Right kidney (tissue), 1 donor: ENCODE results near the gene MRRF.
"Not testable (repeated sequence)": the region's sequence is repeated elsewhere in the genome, so short reads cannot be mapped to it uniquely, and the experiment has no call there.

Experiments
- DNase-seq: peaks from one replicate; pipeline ENCODE4 v3.0.0-alpha.2; 2016

MRRF gene

DNA sequence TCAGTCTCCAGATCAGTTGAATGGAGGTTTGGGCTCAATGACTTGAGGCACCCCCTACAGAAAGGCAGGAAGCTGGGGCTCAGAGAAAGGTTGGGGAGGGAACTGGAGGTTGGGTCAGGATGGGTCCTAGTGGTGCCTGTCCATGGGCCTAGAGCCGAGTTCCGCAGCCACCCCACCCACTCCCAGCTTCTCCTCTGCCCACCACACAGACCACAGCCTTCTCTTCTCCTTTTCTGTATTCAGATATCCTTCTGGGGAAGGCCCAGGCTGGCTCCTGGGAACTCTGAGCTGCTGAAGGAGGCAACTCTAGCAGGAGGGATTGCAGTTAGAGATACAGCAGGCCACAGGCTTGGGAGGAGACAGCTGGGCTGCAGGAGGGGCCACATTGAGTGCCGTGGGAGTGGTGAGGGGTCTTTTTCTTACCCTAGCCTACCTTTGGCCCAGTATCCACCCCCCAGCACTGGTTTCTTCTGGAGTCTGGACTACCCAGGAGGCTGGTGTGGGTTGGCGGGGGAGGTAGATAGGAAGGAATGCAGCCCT lies 90.7 kb downstream of the MRRF start:
- DNase-seq = no peak

DNA sequence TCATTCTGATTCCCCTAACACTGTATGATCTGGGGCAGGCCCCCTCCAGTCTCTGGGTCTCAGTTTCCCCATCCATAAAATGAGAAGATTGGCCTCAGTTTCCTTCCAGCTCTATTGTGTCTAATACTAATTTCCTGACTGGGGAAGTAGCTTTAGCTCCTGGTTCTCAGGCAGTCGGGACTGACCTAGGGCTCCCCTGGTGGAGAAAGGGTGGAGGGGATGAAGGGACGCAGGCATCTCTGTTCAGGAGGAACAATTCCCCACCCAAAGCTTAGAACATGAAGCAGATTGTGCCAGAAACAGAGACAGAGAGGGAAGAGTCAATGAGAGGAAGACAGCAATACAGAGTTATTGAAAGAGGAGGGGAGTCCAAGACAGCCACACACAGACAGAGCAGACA lies 91.9 kb downstream of the MRRF start:
- DNase-seq = no peak

DNA sequence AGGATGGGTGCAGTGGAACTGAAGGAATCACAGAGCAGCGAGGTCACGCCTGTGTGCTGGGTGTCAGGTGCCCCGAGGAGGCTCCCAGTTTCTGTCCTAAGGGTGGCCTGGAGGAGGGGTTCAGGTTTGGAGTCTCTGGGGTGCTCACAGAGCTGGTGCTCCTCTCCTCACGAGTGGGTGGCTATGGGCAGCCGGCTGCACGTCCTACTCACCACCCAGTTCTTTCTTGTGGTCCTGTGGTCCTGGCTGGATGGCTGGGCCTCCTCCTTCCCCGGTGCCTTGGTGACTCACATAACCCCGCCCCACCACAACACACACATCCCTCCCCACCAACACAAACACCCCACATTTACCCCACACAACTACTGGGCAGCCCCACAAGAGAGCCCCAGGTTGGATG lies 96.2 kb downstream of the MRRF start:
- DNase-seq = no peak

DNA sequence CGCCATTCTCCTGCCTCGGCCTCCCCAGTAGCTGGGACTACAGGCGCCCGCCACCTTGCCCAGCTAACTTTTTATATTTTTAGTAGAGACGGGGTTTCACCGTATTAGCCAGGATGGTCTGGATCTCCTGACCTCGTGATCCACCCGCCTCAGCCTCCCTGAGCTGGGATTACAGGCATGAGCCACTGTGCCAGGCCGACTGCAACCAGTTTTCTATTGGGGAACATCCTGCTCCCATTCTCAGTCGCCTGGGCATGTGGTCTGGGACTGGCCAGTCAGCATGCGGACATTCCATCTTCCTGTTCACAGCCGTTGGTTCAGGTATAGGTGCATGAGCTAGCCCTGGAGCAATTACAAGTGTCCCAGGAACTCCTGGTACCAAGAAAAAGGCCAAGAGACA lies 98.4 kb downstream of the MRRF start:
- not testable (repeated sequence) for DNase-seq

DNA sequence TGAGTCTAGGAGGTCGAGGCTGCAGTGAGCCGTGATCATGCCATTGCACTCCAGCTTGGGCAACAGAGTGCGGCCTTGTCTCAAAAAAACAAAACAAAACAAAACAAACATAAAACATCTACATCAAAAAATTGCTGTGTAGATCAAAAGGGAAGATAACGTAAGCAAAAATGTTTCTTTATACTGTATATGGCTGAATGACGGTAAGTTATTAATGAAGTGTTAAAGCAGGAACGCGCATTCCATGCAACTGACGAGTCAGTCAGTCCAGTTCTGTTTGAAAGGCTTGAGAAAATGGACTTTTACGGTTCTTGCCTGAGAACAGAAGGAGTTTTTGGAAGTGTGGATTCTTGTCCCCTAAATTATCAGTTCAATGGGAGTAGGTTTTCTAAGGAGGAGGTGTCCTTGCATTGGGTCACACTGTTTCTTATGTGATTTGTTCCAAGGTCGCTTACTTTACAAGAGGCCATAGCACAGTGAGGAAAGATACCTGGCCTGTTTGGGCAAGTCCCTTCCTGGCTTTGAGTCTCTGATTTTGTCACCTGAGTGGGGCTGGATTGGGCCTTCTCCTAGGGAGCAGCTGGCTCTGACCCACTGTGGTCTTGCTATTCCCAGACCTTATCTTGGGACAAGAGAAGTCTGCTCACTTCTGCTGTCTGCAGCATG lies 99.6 kb downstream of the MRRF start:
- no peak for DNase-seq

DNA sequence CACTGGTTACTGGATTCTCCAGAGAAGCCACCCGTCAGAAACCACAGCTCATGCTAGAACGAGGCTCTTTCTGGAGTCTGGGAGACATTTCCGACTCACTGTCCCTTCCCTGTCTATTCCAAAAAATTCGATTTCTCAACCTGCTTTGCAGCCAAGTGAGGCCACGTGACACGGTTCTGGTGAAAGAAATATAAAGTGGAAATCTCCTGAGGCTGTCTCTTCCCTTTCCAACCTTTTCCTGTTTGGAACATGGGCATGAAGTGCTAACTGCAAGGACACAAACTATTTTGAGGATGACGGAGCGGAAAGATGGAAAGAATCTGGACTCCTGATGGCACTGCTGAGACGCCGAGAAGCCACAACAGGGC lies 100.1 kb downstream of the MRRF start:
- DNase-seq = no peak

DNA sequence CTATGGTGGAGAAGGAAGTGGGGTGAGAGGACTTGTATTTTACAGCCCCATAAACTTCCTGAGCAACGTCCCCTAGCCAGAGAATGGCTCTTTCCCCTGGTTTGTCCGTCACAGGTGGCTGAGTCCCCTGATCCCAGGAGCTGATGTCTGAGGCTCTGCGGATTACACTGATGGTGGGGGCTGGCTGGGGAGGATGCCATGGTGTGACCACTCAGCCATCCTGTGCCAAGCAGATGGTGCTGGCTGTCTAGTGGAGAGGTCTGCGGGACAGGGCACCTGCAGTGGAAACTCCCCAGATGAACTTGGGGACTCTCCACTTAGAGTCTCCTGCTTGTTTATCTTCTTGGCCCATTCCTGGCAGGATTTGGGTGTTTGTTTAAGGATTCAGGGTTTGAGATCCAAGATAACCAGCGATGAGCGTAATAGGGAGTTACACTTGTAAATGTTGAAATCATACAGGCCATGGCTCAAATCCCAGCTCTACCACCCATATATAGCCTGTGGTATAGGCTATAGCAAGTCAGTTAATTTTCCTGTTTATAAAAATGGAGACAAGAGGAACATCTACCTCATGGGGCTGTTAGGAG lies 101.5 kb downstream of the MRRF start:
- no peak for DNase-seq

DNA sequence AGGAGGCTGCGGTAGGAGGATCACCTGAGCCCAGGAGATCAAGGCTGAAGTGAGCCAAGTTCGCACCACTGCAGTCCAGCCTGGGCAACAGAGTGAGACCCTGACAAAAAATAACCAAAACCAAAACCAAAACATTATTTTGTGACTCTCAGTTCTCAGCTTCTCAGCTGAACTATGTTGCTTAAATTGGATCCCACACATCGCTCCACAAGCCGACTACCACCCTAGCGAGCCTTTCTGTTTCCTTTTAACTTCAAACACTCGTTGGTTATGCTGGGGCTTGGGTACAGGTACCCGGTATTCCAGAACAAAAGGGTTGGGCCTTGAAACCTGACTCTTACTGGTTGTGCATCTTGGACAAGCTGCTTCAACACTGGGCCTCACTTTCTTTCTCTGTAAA lies 102.4 kb downstream of the MRRF start:
- no peak for DNase-seq

DNA sequence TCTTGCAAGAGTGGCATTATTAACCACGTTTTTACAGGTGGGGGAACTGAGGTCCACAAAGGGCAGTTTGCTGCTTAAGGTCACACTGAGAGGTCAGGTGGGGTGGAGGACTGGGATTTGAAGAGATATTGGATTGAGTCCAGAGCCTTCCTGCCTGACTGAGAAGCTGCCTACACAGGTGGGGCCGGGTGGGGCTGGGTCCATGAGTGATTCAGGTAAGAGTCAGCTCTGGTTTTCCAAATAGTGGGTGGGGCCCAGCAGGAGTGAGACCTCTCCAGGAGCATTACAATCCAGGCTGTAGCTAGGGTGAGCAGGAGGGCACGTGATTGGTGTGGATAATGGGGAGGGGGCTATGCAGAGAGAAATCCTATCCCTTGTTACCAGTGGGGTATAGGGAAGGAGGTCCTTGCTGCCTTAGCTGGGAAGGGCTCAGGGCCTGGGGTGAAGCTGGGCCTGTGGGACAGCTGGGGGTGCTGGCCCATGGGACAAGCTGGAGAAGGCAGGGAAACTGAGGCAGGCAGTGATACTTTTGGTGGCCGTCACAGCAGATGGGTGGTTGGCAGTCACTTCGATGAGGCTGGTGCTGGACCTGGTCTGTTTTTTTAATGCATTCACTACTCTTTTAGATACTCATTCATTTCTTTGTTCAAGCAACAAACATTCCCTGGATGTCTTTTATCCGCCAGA lies 103.2 kb downstream of the MRRF start:
- DNase-seq = no peak

DNA sequence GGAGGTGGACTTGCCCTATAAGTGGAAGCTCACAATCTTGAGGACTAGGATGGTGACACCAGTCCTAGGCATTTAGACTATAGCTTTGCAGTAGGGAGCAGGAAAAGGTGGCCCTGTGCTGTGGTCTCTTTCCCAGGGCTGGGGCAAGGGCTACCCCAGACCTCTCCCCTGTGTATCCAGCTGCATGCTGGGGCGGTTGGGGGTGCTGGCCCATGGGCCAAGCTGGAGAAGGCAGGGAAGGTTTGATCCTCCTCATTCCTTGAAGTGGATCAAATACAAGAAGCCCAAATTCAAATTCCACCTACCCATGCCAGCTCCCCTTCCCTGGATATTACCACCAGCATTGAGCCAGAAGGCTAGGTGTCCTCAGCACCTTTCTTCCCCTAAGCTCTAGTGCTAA lies 104.0 kb downstream of the MRRF start:
- no peak for DNase-seq

DNA sequence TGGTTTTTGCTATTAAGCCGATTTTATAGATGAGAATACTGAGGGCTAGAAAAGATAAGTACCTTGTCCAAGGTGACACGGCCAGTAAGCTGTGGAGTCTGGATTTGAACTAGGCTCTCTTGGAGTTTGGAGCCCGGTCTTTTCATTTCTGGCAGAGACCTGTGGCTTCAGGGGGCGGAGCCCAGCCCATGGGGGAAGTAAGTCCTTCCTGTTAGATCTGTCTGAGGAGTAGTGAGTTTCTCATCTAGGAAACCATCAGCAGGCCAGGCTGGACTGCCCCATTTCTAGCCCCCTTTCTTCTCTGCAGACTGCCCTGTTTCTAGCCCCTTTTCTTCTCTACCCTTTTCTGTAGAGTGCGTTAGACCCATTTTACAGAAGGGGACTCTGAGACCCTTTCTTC lies 105.6 kb downstream of the MRRF start:
- DNase-seq = no peak

DNA sequence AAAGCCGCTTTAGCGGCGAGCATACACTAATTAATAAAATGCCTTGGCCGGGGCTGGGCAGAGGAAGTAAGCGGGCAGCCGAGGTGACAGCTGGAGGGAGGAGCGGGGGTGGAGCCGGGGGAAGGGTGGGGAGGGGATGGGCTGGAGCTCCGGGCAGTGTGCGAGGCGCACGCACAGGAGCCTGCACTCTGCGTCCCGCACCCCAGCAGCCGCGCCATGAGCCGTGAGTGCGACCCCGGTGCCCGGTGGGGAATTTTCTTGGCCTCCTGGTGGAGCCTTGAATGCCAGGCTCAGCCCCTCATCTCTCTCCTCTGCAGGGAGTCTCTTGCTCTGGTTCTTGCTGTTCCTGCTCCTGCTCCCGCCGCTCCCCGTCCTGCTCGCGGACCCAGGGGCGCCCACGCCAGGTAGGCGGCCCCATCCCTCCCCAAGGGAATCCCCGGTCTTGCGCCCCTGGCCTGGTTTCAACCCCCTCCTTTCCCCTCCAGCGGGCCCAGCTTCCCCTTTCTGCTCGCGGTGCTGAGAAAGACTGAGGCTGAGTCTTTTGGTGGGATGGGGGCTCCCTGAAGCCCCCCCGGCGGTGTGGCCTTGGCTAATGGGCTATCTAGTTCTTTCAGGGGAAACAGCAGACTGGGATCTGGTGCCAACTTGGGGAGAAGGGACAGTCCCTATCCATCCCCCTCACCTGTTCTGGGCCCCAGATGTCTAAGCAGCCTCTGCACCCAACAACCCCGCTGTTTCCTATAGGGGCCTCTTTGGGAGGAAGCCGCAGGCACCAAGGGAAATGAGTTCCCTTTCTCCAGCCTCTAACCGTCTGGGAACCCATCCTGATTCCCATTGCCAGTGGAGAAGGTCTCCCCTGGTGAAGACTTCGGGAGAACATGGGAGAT lies 106.4 kb downstream of the MRRF start, which contains the start of gene PTGS1:
Gene PTGS1, plus strand, starts transcription at position 156 of the 887 bp plus-strand sequence. Its CDS starts 61 bp downstream, at position 217.
- no peak for DNase-seq

DNA sequence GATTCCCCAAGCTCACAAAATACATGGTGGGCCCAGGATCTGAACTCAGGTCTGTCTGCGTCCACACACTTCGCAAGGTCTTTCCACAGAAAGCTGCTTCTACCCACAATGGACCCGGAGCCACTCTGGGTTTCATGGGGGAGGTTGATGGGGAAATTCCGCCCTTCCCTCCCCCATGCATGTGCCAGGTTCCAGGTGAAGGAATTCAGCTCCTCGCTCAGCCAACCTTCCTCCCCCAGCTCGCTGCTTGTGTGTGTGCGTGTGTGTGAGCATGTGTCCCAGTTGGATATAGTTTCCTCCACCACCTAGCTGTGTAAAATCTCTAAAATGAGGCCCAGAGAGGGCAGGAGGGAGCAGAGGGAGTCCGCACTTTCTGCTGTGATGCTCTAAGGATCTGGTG lies 107.2 kb downstream of the MRRF start:
- no peak for DNase-seq

DNA sequence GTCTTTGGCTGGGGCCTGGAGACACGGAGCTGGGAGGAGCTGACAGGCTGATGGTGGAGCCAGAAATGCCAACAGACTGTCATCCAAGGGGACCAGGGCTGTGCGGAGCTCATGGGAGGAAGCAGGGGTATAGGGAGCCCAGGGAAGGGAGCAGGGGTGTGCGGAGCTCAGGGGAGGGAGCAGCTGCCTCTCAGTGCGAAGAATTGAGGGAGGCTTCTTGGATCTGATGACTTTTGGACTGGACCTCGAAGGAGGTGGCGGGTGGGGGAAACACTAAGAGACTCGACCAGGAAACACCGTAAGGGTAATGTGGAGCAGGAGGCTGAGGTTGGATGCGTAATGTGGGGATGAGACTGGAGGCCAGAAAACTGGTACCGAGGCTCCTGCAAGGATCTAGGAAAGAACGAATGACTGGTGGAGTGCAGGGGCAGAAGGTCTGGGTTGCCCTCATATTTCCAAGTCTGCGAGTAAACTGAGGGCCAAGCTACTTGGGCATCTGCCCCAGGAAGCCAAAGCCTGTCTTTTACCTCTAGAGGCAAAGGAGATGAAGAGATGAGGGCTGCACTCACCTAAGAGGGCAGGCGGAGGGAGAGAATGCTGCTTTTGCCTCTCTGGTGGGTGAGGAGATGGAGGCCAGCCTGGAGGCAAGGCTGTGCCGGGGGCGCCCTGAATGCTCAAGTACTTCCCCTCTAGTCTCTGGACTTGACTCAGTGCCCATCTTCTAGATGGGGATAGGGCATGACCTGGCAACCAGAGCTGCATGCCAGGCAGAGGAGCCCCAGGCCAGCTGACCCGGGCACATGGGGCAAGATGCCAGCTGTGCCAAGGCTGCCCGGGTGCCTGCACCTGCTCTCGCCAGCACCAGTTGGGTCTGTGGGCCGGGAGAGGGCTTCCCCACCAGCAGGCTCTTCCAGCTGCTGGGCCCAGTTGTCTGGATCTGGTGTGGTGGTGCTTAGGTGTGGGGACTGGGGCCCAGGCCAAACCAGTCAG lies 108.5 kb downstream of the MRRF start:
- DNase-seq = no peak

DNA sequence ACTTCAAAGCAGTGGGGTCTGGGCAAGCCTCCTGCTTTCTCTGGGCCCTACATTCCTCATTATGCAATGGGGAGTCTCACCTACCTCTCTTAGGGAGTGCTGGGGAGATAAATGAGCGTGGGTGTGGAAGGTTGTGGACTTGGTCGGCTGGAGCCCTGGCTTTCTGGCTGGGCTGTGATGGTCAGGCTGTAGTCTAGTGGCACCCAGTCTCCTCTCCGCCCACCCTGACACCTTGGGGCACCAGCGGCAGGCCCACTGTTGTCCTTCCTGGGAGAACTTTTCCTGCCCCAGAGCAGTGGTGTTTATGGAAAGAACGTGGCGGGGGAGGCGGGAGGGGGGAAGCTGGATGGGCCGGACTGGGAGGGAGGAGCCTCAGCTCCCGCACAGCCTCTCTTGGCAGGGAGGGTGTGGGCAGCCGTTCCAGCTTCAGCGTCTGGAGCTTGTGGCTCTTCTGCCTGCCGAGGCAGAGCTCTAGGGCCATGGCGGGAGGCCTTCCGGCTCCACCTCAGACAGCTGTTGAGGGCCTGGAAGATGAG lies 110.3 kb downstream of the MRRF start:
- DNase-seq = no peak

DNA sequence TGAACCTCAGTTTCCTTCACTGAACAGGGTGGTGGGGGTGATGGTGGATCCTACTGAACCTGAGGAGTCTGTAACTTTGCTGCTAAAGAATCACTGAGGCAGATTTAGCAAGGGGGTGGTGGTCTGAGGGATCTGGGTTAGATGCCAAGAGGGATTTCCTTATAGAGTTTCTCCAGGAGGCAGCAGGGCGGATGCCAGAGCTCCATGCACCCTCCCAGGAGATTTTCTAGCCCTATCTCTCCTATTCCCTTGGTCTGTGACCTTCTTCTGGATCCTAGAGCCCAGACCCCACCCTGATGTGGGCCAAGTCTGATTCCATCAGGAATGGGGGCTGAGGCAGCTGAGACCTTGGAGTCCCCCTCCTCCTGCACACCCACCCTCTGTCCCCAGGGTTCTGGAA lies 112.1 kb downstream of the MRRF start:
- DNase-seq = no peak

DNA sequence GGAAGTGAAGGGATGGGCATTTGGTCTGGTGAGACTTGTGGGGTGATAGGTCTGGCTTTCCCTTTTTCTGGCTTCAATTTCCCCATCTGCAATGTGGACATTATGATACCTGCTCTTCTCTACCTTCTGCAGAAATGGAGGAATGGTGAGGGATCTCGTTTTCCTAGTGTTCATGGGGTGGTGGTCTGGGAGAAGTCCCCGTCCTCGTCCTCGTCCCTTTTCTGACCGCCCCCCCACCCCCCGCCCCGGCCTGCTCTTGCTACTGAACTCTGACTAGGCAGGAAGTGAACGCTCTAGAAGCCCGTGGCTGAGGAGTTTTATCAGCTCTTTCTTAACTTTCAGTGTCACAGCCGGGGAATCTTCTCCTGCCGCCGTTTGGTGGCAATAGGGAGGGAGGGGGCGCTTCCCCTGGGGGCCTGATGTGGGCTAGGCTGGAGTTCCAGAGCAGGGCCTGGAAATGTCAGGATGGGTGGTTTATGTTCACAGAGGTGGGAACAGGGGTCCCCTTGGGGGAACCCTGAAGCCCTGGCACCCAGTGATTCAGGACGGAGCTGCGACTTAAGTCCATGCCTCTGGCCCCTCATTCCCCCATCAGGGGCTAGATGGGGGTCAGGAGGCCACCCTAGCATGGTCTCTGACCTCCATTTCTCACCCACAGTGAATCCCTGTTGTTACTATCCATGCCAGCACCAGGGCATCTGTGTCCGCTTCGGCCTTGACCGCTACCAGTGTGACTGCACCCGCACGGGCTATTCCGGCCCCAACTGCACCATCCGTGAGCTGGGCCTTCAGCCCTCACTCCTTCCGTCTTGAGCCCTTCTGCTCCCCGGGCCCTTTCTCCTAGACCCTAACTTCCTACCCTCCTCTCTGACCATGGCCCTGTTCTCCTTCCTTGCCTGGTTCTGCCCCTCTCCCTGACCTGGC lies 112.8 kb downstream of the MRRF start:
- no peak for DNase-seq

DNA sequence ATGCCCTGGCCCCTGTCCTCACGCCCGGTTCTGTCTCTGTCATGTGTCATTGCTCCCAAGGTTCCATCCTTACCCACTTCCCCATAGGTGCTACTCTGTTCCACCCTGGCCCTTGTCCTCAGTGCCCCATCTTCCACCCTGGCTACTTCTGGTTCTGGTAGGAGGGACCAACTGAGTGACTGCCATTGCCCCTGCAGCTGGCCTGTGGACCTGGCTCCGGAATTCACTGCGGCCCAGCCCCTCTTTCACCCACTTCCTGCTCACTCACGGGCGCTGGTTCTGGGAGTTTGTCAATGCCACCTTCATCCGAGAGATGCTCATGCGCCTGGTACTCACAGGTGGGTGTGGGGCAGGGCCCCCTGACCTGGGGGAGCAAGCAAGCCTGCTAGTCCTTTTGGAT lies 113.6 kb downstream of the MRRF start:
- DNase-seq = no peak

DNA sequence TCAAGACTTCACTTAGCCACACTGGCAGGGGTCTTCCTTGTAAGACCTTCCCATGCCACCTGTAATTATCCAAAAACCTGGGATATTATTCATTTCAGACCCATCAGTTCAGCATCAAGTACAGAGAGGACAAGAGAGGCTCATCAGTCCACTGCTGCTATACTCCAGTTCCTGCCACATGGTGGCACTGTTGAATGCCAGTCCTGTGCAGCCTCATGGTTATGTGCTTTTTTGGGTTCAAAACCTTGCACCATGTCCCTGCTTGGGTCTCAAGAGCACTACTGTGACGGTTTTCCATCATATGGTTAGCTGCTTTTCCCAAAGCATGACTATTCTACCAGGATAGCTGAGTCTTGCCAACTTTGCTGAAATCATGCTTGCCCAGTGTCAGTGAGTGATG lies 114.7 kb downstream of the MRRF start:
- no peak for DNase-seq

DNA sequence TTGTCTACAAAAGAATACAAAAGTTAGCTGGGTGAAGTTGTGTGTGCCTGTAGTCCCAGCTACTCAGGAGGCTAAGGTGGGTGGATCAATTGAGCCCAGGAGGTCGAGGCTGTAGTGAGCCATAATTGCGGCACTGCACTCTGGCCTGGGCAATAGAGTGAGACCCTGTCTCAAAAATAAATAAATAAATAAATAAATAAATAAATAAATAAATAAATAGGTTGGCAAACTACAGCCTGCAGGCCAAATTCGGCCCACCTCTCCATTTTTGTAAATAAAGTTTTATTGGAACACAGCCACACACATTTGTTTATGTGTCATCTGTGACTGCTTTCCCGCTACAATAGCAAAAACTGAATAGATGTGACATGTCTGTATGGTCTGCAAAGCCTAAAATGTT lies 115.6 kb downstream of the MRRF start:
- DNase-seq = no peak
